ENCODE measurements around the gene SUMF1. TPM values are rescaled to one million over a fixed set of nuclear protein-coding genes. Genes with fewer than 3 reads are reported as not detected.
A peak's percentile ranks its signal among the peaks of the same experiment; 100 is the strongest.

The SUMF1 gene
- total and polyA plus RNA-seq, 8 donors: 7.1 to 25.8 (median 12.6) TPM

DNA sequence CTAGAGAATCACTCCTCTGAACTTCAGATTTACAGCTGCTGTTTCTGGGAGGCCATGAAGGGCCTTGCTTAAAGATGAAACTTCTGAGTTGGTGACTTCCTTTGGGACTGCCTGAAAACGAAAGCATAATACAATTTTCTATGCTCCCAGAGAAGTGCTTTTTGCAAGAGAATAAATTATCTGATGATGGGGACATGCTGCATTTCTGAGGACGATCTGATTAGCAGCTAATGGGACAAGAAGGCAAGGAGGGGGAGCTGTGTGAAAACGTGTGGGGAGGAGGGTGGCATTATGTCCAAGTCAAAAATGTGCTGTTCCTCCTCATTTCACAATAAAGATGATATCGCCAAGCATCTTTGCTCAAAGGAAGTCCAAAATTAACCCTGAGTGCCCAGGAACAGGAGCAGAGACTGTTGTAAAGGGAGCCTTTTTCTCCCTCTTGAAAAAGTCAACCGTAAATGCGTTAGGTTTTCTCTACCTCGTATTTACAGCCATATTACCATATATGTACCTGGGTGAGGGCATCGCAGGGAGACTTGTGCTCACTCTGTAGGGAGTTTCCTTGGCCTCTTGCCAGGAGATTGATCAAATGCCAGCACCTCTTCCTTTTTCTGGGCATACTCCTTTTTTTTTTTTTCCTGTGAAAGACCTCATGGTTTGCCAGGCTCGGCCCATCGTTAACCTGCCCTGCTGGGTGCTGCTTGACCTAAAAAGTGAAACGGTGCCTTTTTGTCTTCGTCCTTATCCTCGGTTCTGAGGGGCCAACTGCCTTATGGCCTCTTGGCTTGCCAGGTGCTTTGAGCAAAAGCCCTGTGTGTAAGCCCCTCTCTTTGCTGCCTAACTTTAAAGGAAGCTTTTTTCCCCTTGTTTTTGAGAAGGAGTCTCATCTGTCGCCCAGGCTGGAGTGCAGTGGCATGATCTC, 37.5 kb upstream of the SUMF1 start:
- ATAC-seq: peak in 2 of 4 donors; percentile 29 to 34
- intact Hi-C loops (cut with DNase I): no loop called here
- H3K4me3 ChIP-seq: no peak overlapping the region

DNA sequence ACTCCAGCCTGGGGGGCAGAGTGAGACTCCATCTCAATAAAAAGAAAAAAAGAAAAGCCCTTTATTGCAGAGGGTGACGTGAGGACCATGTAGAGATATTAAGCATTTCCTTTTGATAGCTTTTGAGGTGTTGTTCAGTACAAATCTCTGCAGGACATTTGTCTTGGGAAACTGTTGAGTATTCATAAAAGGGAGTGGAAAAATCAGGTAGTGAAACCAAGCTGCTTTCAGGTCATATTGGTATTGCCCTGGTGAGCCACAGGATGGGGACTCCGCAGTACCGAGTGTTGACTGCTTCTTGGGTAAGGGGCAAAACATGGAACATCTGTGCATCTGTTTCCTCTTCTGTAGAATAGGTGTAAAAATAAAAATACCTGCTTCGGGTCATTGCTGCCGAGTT, 36.0 kb upstream of the SUMF1 start:
- H3K27me3 ChIP-seq: no peaks in the 10 kb centered on the region
- no peak overlapping the region for H3K4me3 ChIP-seq
- no peaks in the 10 kb centered on the region for H3K36me3 ChIP-seq
- no peak for ATAC-seq
- FAIRE-seq: no peak
- no peak overlapping the region for H3K27ac ChIP-seq
- H3K4me1 ChIP-seq: peaks cover 0 to 5% (median 0%) of the 10 kb centered on the region in 3 donors
- H3K9me3 ChIP-seq: no peaks in the 10 kb centered on the region
- WGBS, 2 donors: 65 to 77% methylated on average over 5 of the region's 5 CpGs
- TF ChIP-seq, protein P1, sequence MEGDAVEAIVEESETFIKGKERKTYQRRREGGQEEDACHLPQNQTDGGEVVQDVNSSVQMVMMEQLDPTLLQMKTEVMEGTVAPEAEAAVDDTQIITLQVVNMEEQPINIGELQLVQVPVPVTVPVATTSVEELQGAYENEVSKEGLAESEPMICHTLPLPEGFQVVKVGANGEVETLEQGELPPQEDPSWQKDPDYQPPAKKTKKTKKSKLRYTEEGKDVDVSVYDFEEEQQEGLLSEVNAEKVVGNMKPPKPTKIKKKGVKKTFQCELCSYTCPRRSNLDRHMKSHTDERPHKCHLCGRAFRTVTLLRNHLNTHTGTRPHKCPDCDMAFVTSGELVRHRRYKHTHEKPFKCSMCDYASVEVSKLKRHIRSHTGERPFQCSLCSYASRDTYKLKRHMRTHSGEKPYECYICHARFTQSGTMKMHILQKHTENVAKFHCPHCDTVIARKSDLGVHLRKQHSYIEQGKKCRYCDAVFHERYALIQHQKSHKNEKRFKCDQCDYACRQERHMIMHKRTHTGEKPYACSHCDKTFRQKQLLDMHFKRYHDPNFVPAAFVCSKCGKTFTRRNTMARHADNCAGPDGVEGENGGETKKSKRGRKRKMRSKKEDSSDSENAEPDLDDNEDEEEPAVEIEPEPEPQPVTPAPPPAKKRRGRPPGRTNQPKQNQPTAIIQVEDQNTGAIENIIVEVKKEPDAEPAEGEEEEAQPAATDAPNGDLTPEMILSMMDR (IDR thresholded peaks at IDR 0.05): no peak
- intact Hi-C loops (cut with DNase I): no loop called here
- DNase-seq: no peak

More for the DNA sequence above, 37.5 kb upstream of the SUMF1 start:
- Histone ChIP-seq H3K27ac (peak overlapping the region in 1 of 4 donors; percentile 7), H3K4me1 (peaks cover 0 to 5% (median 0%) of the 10 kb centered on the region in 3 donors), H3K36me3 (no peaks in the 10 kb centered on the region), H3K9me3 (no peaks in the 10 kb centered on the region), H3K27me3 (no peaks in the 10 kb centered on the region)
- DNase-seq (peak in 1 of 6 donors; percentile 20), FAIRE-seq (no peak)
- 50 to 51% methylated on average over 14 of the region's 14 CpGs for WGBS, 2 donors
- TF ChIP-seq, protein P1 (IDR thresholded peaks at IDR 0.05): no peak

DNA sequence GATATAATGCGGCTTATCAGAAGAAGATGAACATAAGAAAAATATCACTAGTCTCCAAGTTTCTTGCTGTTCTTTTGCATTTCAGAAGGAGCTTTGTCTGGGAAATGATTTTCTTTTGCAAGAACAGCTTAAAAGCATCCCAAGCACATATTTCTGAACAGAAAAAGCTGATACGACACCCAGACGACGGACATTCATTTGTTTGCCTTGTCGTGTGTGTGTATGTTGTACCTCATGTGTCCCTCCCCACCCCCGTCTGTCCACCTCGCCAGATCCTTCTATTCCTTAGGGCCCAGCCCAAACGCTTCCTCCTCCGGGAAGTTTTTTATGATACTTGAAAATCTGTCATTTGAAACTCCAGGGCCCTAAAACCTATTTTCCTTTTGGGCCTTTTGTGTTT, 34.9 kb upstream of the SUMF1 start:
- intact Hi-C loops (cut with DNase I): no loop called here
- DNase-seq: no peak
- no peaks in the 10 kb centered on the region for H3K36me3 ChIP-seq
- WGBS, 2 donors: 67 to 77% methylated on average over 9 of the region's 9 CpGs
- H3K4me1 ChIP-seq: peaks cover 0 to 5% (median 0%) of the 10 kb centered on the region in 3 donors
- FAIRE-seq: no peak
- no peak overlapping the region for H3K27ac ChIP-seq
- ATAC-seq: no peak
- no peaks in the 10 kb centered on the region for H3K27me3 ChIP-seq
- H3K4me3 ChIP-seq: no peak overlapping the region
- TF ChIP-seq, protein P1 (IDR thresholded peaks at IDR 0.05): no peak
- no peaks in the 10 kb centered on the region for H3K9me3 ChIP-seq

DNA sequence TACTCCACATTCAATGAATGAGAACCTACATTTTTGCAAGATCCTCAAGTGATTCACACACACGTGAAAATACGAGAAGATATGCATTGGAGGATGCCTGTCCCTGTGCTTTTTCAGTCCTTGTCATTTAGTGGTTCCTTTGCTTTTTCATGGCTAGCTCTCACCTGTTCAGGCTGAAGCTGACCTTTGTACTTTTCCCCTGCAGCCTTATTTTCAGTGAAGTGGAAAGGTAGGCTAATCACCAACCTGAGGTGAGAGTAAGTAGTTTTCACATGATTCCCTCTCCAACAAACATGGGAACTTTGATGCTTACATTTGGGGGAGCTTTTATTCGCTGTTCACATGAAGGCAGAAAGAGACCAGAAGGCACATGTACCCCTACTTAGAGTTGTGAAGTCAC, 34.4 kb upstream of the SUMF1 start:
- WGBS, 2 donors: 50 to 59% methylated on average over 3 of the region's 3 CpGs
- ATAC-seq: peak in 1 of 4 donors; percentile 32
- intact Hi-C loops (cut with DNase I): no loop called here

More for the DNA sequence above, 34.4 kb upstream of the SUMF1 start:
- Histone ChIP-seq H3K4me3 (no peak overlapping the region), H3K27ac (no peak overlapping the region), H3K4me1 (peaks cover 0 to 5% (median 0%) of the 10 kb centered on the region in 3 donors), H3K36me3 (no peaks in the 10 kb centered on the region), H3K9me3 (no peaks in the 10 kb centered on the region), H3K27me3 (no peaks in the 10 kb centered on the region)
- TF ChIP-seq, protein P1 (IDR thresholded peaks at IDR 0.05): no peak
- no peak for FAIRE-seq
- DNase-seq: no peak
